ENCODE results near the gene RASGRF1.
"Not testable (repeated sequence)": the region's sequence is repeated elsewhere in the genome, so short reads cannot be mapped to it uniquely, and the experiment has no call there.

RASGRF1 gene

DNA sequence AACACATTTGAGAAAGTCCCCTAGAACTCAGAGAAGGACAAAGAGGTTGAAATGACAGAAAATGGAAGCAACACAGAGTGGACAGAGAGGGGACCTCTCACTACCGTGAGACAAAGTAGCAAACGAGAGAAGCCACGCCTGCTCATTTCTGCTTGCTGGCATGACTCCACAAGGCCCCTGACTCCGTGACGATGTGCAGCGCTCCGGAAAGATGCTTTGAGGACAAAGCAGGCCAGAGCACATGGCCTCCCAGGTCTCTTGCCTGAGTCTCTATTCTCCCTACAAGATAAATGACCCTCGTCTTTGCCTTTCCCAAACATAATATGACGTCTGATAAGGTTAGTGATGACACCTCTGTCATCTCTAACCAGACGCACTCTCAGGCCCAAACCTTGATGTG lies 81.9 kb downstream of the RASGRF1 start:
- no peak for DNase-seq (ENCODE audit: low spot score)

DNA sequence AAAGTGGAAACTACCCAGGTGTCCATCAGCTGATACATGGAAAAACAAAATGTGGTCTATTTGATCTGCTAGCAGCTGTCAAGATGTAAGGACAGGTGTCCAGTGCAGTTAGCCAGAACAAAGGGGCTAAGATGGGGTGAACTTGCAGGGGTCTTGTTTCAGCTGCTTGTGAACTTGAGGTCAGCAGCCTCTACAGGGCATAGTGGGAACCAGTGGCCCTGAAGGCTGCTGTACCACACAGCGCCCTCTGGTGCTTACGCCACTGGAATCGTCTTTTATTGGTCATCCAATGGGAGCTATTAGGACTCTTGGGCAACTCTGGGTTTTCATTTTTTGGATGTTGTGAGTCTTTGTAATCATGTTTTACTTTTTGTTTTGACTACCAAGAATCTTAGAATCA lies 83.5 kb downstream of the RASGRF1 start:
- no peak for DNase-seq (ENCODE audit: low spot score)

DNA sequence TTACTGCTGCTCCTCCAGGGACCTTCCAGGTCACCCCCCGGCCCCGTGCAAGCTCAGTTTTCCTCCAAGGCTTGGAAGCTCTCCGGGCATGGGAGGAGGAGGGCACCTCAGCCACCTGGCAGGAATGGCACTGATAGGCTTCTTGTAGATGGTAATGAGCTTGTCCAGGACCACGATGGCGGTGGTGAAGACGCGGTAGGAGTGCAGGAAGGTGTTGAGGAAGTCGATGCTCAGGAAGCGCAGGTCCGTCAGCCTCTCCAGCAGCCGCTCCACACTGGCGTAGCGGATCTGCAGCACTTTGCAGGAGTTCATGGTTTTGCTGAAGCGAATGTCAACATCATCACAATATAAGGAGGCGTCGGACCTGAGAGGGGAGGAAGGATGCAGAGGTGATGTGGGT lies 84.5 kb downstream of the RASGRF1 start:
- no peak for DNase-seq (ENCODE audit: low spot score)

GRCh38 chr15:79004336-79004735 lies 86.2 kb downstream of the RASGRF1 start:
- DNase-seq (ENCODE audit: low spot score) = peak; percentile 79

DNA sequence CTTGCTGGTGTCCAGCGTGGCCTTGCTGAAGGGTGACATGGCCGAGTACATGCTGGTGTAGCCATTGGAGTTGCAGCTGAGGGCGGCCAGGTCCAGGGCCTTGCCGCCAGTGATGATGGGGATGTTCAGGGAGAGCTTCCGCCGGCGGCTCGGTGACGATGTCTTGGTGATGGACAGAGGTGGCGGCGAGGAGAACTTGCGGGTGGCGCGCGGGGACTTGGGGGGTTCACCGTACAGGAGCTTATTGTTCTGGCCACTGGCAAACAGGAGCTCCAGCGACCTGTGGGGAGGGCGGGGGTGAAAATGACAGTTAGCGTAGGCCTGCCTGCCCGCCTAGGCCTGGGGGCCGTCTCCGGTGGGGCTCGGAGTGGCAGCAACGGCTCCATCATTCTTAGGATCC lies 86.7 kb downstream of the RASGRF1 start:
- DNase-seq (ENCODE audit: low spot score) = no peak

- DNase-seq (ENCODE audit: low spot score) = no peak
These were observed 87.3 kb downstream of the RASGRF1 start for GRCh38 chr15:79003301-79003700.

GRCh38 chr15:79002581-79002980 lies 88.0 kb downstream of the RASGRF1 start:
- DNase-seq (ENCODE audit: low spot score) = no peak

DNA sequence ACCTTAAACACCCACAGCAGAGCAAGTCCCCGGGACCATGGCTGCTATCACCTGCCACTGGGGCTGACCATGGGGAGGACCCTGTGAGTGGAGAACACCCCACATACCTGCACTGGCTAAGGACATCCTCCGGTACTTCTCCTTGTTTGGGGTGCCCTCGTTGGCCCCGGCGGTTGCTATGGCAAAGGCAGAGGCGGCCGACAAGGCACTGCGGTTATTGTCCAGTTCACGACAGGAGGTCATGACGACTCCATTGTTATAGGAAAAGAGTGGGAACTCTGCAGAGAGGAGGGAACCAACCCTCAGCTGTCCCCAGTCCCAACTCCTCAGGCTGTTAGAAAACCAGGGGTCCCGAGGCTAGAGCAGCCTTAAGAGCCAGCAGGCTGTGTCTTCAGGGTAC lies 90.9 kb downstream of the RASGRF1 start:
- DNase-seq (ENCODE audit: low spot score) = no peak

- DNase-seq (ENCODE audit: low spot score) = no peak
These were observed 92.1 kb downstream of the RASGRF1 start for GRCh38 chr15:78998526-78998925.

GRCh38 chr15:78997981-78998499 lies 92.5 kb downstream of the RASGRF1 start:
- DNase-seq (ENCODE audit: low spot score) = no peak

DNA sequence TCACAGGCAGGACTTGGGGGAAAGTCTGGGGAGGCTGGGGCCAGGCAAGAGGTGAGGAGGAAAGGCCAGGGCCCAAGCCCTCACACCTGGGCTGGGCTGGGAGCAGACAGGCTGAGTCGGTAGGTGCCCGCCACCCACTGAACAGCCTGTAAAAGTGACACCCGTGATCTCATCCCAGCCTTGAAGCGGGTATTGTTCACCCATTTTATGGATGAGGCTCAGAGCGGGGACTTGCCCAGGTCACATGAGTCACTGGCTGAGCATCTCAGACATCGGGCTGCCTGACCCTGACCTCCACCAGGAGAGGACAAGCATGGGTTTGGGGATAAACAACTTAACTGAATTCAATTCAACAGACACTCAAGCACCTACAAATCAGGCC lies 93.7 kb downstream of the RASGRF1 start:
- peak; percentile 29 for DNase-seq (ENCODE audit: low spot score)

DNA sequence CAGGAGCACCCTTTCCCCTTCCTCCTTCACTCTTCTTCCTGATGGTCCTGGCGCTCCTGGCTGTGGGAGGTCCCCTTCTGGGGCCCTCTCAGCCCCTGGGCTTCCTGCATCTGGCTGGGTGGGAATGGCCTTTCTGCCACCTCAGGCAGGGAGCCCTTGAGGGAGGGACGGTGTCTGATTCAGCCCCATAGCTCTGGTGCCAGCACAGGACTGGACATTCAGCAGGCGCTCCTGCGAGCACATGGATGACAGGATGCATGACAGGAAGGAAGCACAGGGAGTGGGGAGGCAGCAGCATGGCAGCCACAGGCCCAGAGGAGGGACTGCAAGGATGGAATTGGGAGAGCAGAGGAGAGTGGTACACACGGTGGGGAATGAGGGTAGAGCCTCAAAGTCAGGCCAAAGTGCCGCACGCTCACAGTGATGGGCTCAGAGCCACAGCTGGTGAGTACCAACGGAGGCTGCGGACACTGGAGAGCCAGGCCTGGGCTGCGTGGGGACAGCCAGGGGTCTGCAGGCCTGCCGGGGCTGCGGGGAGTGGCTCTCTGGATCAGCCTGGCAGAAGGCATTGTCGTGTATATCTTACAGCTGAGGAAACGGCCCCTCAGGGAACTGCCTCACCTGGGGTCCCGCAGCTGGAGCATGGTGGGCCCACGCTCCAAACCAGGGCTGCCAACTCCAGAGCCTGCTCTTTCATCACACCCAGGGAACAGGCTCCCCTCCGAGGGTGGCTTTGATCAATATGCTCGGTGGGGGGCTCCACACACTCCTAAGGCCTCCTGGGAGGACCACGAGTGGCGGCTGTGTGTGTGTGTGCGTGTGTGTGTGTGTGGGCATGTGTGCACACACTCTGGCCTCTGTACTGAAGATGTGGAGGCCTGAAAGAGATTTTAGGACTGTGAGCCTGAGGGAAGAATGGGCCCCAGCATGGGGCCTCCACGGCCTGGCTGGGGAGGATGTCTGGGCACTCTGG lies 94.4 kb downstream of the RASGRF1 start:
- DNase-seq (ENCODE audit: low spot score) = no peak

DNA sequence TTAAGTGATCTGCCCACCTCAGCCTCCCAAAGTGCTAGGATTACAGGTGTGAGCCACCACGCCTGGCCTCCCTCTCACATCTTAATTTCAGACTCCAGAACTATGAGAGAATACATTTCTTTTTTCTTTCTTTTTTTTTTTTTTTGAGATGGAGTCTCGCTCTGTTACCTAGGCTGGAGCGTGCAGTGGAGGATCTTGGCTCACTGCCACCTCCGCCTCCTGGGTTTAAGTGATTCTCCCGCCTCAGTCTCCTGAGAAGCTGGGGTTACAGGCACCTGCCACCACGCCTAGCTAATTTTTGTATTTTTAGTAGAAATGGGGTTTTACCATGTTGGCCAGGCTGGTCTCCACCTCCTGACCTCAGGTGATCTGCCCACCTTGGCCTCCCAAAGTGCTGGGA lies 95.4 kb downstream of the RASGRF1 start:
- DNase-seq (ENCODE audit: low spot score) = not testable (repeated sequence)

DNA sequence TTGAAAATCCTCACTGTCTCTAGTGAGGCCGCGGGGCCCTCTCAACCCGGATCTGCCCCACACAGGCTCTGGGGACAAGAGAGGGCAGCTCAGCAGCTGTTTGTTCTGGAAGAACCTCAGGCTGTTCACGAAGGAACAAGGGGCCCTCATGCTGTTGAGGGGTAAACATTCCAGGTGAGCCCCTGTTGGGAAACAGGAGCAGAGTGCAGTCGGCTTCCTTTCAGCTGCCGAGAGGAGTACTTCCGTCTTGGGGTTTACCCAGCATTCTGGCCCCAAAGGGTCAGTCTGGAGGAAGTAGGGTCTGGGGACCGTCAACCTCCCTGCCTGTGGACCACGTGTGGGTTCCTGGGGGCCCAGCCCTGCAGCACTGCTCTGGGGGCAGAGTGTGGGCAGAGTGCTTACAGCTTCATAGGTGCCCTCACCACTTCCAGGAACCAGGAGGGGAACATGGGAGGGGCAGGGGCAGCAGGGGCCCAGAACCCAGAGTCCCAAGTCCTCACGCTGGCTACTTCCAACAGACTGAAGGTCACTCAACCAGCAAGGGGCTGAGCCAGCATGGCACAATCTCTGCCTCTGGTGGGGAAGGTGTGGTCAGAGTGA lies 96.5 kb downstream of the RASGRF1 start:
- no peak for DNase-seq (ENCODE audit: low spot score)

- DNase-seq (ENCODE audit: low spot score) = no peak
These were observed 97.2 kb downstream of the RASGRF1 start for GRCh38 chr15:78993257-78993930.

DNA sequence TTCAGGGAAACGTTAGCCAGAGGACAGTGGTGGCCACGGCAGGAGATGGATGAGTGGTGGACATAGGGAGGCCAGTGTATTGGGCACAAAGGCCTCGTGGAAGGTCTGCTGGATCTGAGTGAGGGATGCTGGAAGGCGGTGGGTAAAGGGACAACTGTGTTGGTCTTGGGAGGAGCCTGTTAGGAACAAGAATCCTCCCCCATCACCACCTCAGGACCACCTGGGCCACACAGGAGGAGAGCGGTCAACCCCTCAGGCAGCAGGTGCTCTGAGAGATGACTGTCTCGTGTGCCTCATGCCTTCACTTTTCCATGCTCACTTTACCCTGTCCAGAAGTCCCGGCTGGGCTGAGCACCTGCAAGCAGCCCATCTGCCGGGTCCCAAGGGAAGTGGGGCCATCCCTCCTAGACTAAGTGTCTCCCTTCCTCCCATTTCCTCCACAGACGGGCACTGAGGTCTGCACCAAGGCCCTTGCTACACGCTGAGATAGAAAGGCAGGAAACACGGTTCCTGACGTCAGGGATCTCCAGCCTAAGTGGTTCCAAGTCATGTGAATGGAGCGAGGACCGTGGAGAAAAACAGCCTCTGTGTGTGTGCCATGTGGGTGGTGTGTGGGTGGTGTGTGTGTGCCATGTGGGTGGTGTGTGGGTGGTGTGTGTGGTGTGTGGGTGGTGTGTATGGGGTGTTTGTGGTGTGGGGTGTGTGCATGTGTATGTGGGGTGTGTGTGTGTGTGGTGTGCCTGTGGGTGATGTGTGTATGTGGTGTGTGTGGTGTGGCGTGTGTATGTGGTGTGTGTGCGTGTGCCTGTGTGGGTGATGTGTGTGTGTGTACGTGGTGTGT lies 97.9 kb downstream of the RASGRF1 start:
- DNase-seq (ENCODE audit: low spot score) = no peak

DNA sequence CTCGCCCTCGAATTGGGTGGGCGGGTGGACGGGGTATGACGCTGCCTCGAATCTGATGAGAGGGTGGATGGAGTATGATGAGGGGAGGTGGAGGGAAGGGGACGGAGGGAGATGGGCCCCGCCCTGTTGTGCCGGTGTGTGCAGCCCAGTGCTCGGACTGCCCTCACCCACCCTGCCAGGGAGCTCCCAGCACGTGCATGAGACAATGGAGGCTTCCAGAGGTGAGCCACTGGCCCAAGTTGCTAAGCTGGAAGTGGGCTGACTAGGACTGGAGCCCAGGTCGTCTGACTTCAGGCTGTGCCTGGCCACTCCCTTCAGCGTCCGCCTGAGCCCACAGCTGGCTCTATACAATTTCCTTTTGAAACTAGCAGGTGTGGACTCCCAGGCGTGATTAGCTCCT lies 98.7 kb downstream of the RASGRF1 start:
- DNase-seq (ENCODE audit: low spot score) = no peak

- no peak for DNase-seq (ENCODE audit: low spot score)
These were observed 99.1 kb downstream of the RASGRF1 start for GRCh38 chr15:78991476-78991875.

- DNase-seq (ENCODE audit: low spot score) = no peak
These were observed 100.3 kb downstream of the RASGRF1 start for GRCh38 chr15:78990278-78990677.

GRCh38 chr15:78989701-78990240 lies 100.8 kb downstream of the RASGRF1 start:
- no peak for DNase-seq (ENCODE audit: low spot score)

DNA sequence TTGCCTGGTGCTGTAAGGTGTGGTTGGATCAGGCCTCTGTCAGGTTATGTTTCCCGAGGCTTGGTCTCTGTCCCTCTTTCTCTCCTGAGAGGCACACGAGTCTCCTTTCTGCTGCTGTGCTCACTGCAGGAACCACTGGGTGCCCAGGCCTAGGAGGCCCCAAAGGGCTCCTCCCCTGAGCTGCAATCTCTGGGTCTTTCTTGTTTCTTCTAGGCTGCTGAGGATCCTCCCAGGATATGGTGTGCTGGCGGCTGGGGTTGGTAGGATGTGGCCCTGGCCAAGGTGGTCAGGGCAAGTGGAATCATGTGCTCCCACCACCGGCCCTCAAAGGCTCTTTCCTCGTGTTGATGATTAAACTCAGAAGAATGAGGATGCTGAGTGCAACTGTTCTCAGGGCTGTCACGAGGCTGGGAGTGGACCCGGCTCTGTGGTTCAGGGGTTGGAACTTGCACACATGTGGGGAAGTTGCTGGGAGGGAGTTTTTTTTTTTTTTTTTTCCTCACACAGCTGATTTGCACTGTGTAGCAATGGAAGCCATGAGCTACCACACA lies 102.1 kb downstream of the RASGRF1 start:
- peak; percentile 94 for DNase-seq (ENCODE audit: low spot score)
